Measurements from ENCODE around the gene C11orf24. TPM values are rescaled to one million over a fixed set of nuclear protein-coding genes. Genes with fewer than 3 reads are reported as not detected.
"Not testable (repeated sequence)": the region's sequence is repeated elsewhere in the genome, so short reads cannot be mapped to it uniquely, and the experiment has no call there.

Gene C11orf24
- total RNA-seq, 5 donors from 2014 or later (not counting 1 experiment from before 2014, with no cell fraction given) = 9.5 to 25.3 (median 21.4) TPM

GRCh38 chr11:68244912-68245311 is 26.9 kb downstream of the C11orf24 start:
- H3K27ac Mint-ChIP-seq; H3K9me3 ChIP-seq; H3K4me3 ChIP-seq (ENCODE audit: control insufficient read depth in 1 of 2, extremely low read depth in 1 of 2, low read length in 1 of 2); H3K36me3 Mint-ChIP-seq; H3K27me3 Mint-ChIP-seq; H3K36me3 ChIP-seq (ENCODE audit: control insufficient read depth in 2 of 2, extremely low read depth in 1 of 2, insufficient read depth in 1 of 2, low read length in 1 of 2); H3K4me1 ChIP-seq (ENCODE audit: control insufficient read depth in 1 of 2, extremely low read depth in 1 of 2, insufficient read depth in 2 of 2, low read length in 2 of 2); H3K27ac ChIP-seq (ENCODE audit: low read length); H3K27me3 ChIP-seq (replicated peaks in 1 of 2; ENCODE audit: control insufficient read depth in 2 of 2, extremely low read depth in 1 of 2, insufficient read depth in 2 of 2, low read length in 1 of 2); H3K4me3 Mint-ChIP-seq; ATAC-seq (replicated peaks in 1 of 4); POLR2A ChIA-PET; DNase-seq; H3K4me1 Mint-ChIP-seq: not testable (repeated sequence)
- WGBS (ENCODE audit: insufficient coverage) = no CpG with 5 or more reads among the region's 5 CpGs
- CTCF ChIA-PET = interaction anchor here (0.6 to 0.7 kb wide), 2 partner anchors 23 to 220 kb away, joined by 3 to 4 read pairs; no protein-coding TSS in a partner anchor
- H3K9me3 Mint-ChIP-seq = peaks cover 7 to 12% (median 7%) of the 10 kb centered on the region in 3 donors

- H3K27ac ChIP-seq (ENCODE audit: low read length); DNase-seq; ATAC-seq (replicated peaks in 1 of 4); H3K4me3 ChIP-seq (ENCODE audit: control insufficient read depth in 1 of 2, extremely low read depth in 1 of 2, low read length in 1 of 2); H3K4me3 Mint-ChIP-seq; H3K9me3 Mint-ChIP-seq; H3K4me1 Mint-ChIP-seq; H3K4me1 ChIP-seq (ENCODE audit: control insufficient read depth in 1 of 2, extremely low read depth in 1 of 2, insufficient read depth in 2 of 2, low read length in 2 of 2); POLR2A ChIA-PET; H3K27me3 Mint-ChIP-seq; H3K9me3 ChIP-seq; H3K27me3 ChIP-seq (replicated peaks in 1 of 2; ENCODE audit: control insufficient read depth in 2 of 2, extremely low read depth in 1 of 2, insufficient read depth in 2 of 2, low read length in 1 of 2); CTCF ChIA-PET; H3K36me3 Mint-ChIP-seq; H3K36me3 ChIP-seq (ENCODE audit: control insufficient read depth in 2 of 2, extremely low read depth in 1 of 2, insufficient read depth in 1 of 2, low read length in 1 of 2); H3K27ac Mint-ChIP-seq: not testable (repeated sequence)
- no CpG with 5 or more reads among the region's 1 CpG for WGBS (ENCODE audit: insufficient coverage)
Measured at GRCh38 chr11:68243847-68244246, 27.9 kb downstream of the C11orf24 start.

- Mint-ChIP-seq H3K27ac (no peak overlapping the region), H3K27me3 (peaks cover 5 to 6% of the 10 kb centered on the region in 2 donors), H3K36me3 (no peaks in the 10 kb centered on the region), H3K9me3 (peaks cover 0 to 5% (median 5%) of the 10 kb centered on the region in 3 donors), H3K4me3 (no peak overlapping the region), H3K4me1 (no peaks in the 10 kb centered on the region)
- no peak overlapping the region for H3K4me3 ChIP-seq (ENCODE audit: control insufficient read depth in 1 of 2, extremely low read depth in 1 of 2, low read length in 1 of 2)
- no peaks in the 10 kb centered on the region for H3K36me3 ChIP-seq (ENCODE audit: control insufficient read depth in 2 of 2, extremely low read depth in 1 of 2, insufficient read depth in 1 of 2, low read length in 1 of 2)
- peaks cover 0 to 6% of the 10 kb centered on the region in 2 experiments for H3K27me3 ChIP-seq (replicated peaks in 1 of 2; ENCODE audit: control insufficient read depth in 2 of 2, extremely low read depth in 1 of 2, insufficient read depth in 2 of 2, low read length in 1 of 2)
- H3K9me3 ChIP-seq = no peaks in the 10 kb centered on the region
- WGBS (ENCODE audit: insufficient coverage) = no CpG with 5 or more reads among the region's 2 CpGs
- H3K27ac ChIP-seq (ENCODE audit: low read length) = no peak overlapping the region
- POLR2A ChIA-PET = no interaction called here
- DNase-seq (no peak), ATAC-seq (replicated peaks in 1 of 4) (no peak)
- H3K4me1 ChIP-seq (ENCODE audit: control insufficient read depth in 1 of 2, extremely low read depth in 1 of 2, insufficient read depth in 2 of 2, low read length in 2 of 2) = no peaks in the 10 kb centered on the region
- CTCF ChIA-PET = no interaction called here
Measured at GRCh38 chr11:68242616-68243015, 29.2 kb downstream of the C11orf24 start.

GRCh38 chr11:68231621-68232020 is 40.2 kb downstream of the C11orf24 start:
- H3K36me3 Mint-ChIP-seq = no peaks in the 10 kb centered on the region
- DNase-seq = no peak
- H3K9me3 Mint-ChIP-seq = peaks cover 7 to 16% (median 16%) of the 10 kb centered on the region in 3 donors
- Histone ChIP-seq H3K27ac (ENCODE audit: low read length) (no peak overlapping the region), H3K4me1 (ENCODE audit: control insufficient read depth in 1 of 2, extremely low read depth in 1 of 2, insufficient read depth in 2 of 2, low read length in 2 of 2) (no peaks in the 10 kb centered on the region), H3K27me3 (replicated peaks in 1 of 2; ENCODE audit: control insufficient read depth in 2 of 2, extremely low read depth in 1 of 2, insufficient read depth in 2 of 2, low read length in 1 of 2) (peaks cover 0 to 17% of the 10 kb centered on the region in 2 experiments), H3K9me3 (peaks cover 2% of the 10 kb centered on the region), H3K36me3 (ENCODE audit: control insufficient read depth in 2 of 2, extremely low read depth in 1 of 2, insufficient read depth in 1 of 2, low read length in 1 of 2) (no peaks in the 10 kb centered on the region), H3K4me3 (ENCODE audit: control insufficient read depth in 1 of 2, extremely low read depth in 1 of 2, low read length in 1 of 2) (no peak overlapping the region)
- WGBS (ENCODE audit: insufficient coverage) = 100% methylated on average over 5 of the region's 7 CpGs
- POLR2A ChIA-PET = no interaction called here
- peaks cover 10% of the 10 kb centered on the region in 2 donors for H3K27me3 Mint-ChIP-seq
- H3K4me1 Mint-ChIP-seq = no peaks in the 10 kb centered on the region
- no peak for ATAC-seq (replicated peaks in 1 of 4)
- no peak overlapping the region for H3K4me3 Mint-ChIP-seq
- CTCF ChIA-PET = no interaction called here
- H3K27ac Mint-ChIP-seq = no peak overlapping the region

GRCh38 chr11:68229601-68230000 is 42.2 kb downstream of the C11orf24 start:
- H3K9me3 Mint-ChIP-seq = peaks cover 7 to 16% (median 16%) of the 10 kb centered on the region in 3 donors
- no CpG with 5 or more reads among the region's 1 CpG for WGBS (ENCODE audit: insufficient coverage)
- no peaks in the 10 kb centered on the region for H3K4me1 ChIP-seq (ENCODE audit: control insufficient read depth in 1 of 2, extremely low read depth in 1 of 2, insufficient read depth in 2 of 2, low read length in 2 of 2)

GRCh38 chr11:68226421-68226820 is 45.4 kb downstream of the C11orf24 start:
- peaks cover 7 to 16% (median 16%) of the 10 kb centered on the region in 3 donors for H3K9me3 Mint-ChIP-seq
- CTCF ChIA-PET = no interaction called here
- ATAC-seq (replicated peaks in 1 of 4) = no peak
- no peaks in the 10 kb centered on the region for H3K36me3 Mint-ChIP-seq
- Histone ChIP-seq H3K9me3 (peaks cover 2% of the 10 kb centered on the region), H3K36me3 (ENCODE audit: control insufficient read depth in 2 of 2, extremely low read depth in 1 of 2, insufficient read depth in 1 of 2, low read length in 1 of 2) (no peaks in the 10 kb centered on the region), H3K4me3 (ENCODE audit: control insufficient read depth in 1 of 2, extremely low read depth in 1 of 2, low read length in 1 of 2) (no peak overlapping the region), H3K4me1 (ENCODE audit: control insufficient read depth in 1 of 2, extremely low read depth in 1 of 2, insufficient read depth in 2 of 2, low read length in 2 of 2) (no peaks in the 10 kb centered on the region), H3K27me3 (replicated peaks in 1 of 2; ENCODE audit: control insufficient read depth in 2 of 2, extremely low read depth in 1 of 2, insufficient read depth in 2 of 2, low read length in 1 of 2) (peaks cover 0 to 11% of the 10 kb centered on the region in 2 experiments), H3K27ac (ENCODE audit: low read length) (no peak overlapping the region)
- no peak for DNase-seq
- no peak overlapping the region for H3K4me3 Mint-ChIP-seq
- H3K27ac Mint-ChIP-seq = no peak overlapping the region
- POLR2A ChIA-PET = no interaction called here
- H3K27me3 Mint-ChIP-seq = no peaks in the 10 kb centered on the region
- H3K4me1 Mint-ChIP-seq = no peaks in the 10 kb centered on the region
- WGBS (ENCODE audit: insufficient coverage) = 86% methylated on average over 5 of the region's 9 CpGs

More at GRCh38 chr11:68229601-68230000, 42.2 kb downstream of the C11orf24 start:
- H3K27me3 ChIP-seq (replicated peaks in 1 of 2; ENCODE audit: control insufficient read depth in 2 of 2, extremely low read depth in 1 of 2, insufficient read depth in 2 of 2, low read length in 1 of 2) = peaks cover 0 to 6% of the 10 kb centered on the region in 2 experiments
- CTCF ChIA-PET = no interaction called here
- no peak overlapping the region for H3K4me3 Mint-ChIP-seq
- H3K4me3 ChIP-seq (ENCODE audit: control insufficient read depth in 1 of 2, extremely low read depth in 1 of 2, low read length in 1 of 2) = no peak overlapping the region
- DNase-seq = no peak
- no peak for ATAC-seq (replicated peaks in 1 of 4)
- POLR2A ChIA-PET = interaction anchor here in 1 of 2 donors (0.6 kb wide), 1 partner anchor 8 kb away, joined by 3 read pairs; no protein-coding TSS in a partner anchor
- H3K36me3 Mint-ChIP-seq = no peaks in the 10 kb centered on the region
- no peak overlapping the region for H3K27ac ChIP-seq (ENCODE audit: low read length)
- peaks cover 2% of the 10 kb centered on the region for H3K9me3 ChIP-seq
- no peak overlapping the region for H3K27ac Mint-ChIP-seq
- H3K27me3 Mint-ChIP-seq = peaks cover 6 to 7% of the 10 kb centered on the region in 2 donors
- H3K4me1 Mint-ChIP-seq = no peaks in the 10 kb centered on the region
- no peaks in the 10 kb centered on the region for H3K36me3 ChIP-seq (ENCODE audit: control insufficient read depth in 2 of 2, extremely low read depth in 1 of 2, insufficient read depth in 1 of 2, low read length in 1 of 2)

- no peaks in the 10 kb centered on the region for H3K36me3 ChIP-seq (ENCODE audit: control insufficient read depth in 2 of 2, extremely low read depth in 1 of 2, insufficient read depth in 1 of 2, low read length in 1 of 2)
- CTCF ChIA-PET = no interaction called here
- no peak overlapping the region for H3K27ac ChIP-seq (ENCODE audit: low read length)
- Mint-ChIP-seq H3K27ac (no peak overlapping the region), H3K4me3 (no peak overlapping the region), H3K4me1 (peaks cover 0 to under 1% (median 0%) of the 10 kb centered on the region in 3 donors), H3K36me3 (no peaks in the 10 kb centered on the region), H3K9me3 (peaks cover 7 to 11% (median 9%) of the 10 kb centered on the region in 3 donors), H3K27me3 (no peaks in the 10 kb centered on the region)
- ATAC-seq (replicated peaks in 1 of 4) (no peak), DNase-seq (no peak)
- POLR2A ChIA-PET = no interaction called here
- no peak overlapping the region for H3K4me3 ChIP-seq (ENCODE audit: control insufficient read depth in 1 of 2, extremely low read depth in 1 of 2, low read length in 1 of 2)
- peaks cover 0 to 13% of the 10 kb centered on the region in 2 experiments for H3K27me3 ChIP-seq (replicated peaks in 1 of 2; ENCODE audit: control insufficient read depth in 2 of 2, extremely low read depth in 1 of 2, insufficient read depth in 2 of 2, low read length in 1 of 2)
- H3K4me1 ChIP-seq (ENCODE audit: control insufficient read depth in 1 of 2, extremely low read depth in 1 of 2, insufficient read depth in 2 of 2, low read length in 2 of 2) = no peaks in the 10 kb centered on the region
- 87% methylated on average over 11 of the region's 11 CpGs for WGBS (ENCODE audit: insufficient coverage)
- H3K9me3 ChIP-seq = no peaks in the 10 kb centered on the region
Measured at GRCh38 chr11:68224606-68225005, 47.2 kb downstream of the C11orf24 start.

Data from T-cell (primary cell).